COR-L47 (cell line): ENCODE data around the gene DRP2.
"Not testable (repeated sequence)": the region's sequence is repeated elsewhere in the genome, so short reads cannot be mapped to it uniquely, and the experiment has no call there.

ENCODE experiments used
- DNase-seq: peaks from one replicate; lab custom pipeline; 2025; lab: John Stamatoyannopoulos, UW

DRP2 gene, protein sequence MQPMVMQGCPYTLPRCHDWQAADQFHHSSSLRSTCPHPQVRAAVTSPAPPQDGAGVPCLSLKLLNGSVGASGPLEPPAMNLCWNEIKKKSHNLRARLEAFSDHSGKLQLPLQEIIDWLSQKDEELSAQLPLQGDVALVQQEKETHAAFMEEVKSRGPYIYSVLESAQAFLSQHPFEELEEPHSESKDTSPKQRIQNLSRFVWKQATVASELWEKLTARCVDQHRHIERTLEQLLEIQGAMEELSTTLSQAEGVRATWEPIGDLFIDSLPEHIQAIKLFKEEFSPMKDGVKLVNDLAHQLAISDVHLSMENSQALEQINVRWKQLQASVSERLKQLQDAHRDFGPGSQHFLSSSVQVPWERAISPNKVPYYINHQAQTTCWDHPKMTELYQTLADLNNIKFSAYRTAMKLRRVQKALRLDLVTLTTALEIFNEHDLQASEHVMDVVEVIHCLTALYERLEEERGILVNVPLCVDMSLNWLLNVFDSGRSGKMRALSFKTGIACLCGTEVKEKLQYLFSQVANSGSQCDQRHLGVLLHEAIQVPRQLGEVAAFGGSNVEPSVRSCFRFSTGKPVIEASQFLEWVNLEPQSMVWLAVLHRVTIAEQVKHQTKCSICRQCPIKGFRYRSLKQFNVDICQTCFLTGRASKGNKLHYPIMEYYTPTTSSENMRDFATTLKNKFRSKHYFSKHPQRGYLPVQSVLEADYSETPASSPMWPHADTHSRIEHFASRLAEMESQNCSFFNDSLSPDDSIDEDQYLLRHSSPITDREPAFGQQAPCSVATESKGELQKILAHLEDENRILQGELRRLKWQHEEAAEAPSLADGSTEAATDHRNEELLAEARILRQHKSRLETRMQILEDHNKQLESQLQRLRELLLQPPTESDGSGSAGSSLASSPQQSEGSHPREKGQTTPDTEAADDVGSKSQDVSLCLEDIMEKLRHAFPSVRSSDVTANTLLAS

DNA sequence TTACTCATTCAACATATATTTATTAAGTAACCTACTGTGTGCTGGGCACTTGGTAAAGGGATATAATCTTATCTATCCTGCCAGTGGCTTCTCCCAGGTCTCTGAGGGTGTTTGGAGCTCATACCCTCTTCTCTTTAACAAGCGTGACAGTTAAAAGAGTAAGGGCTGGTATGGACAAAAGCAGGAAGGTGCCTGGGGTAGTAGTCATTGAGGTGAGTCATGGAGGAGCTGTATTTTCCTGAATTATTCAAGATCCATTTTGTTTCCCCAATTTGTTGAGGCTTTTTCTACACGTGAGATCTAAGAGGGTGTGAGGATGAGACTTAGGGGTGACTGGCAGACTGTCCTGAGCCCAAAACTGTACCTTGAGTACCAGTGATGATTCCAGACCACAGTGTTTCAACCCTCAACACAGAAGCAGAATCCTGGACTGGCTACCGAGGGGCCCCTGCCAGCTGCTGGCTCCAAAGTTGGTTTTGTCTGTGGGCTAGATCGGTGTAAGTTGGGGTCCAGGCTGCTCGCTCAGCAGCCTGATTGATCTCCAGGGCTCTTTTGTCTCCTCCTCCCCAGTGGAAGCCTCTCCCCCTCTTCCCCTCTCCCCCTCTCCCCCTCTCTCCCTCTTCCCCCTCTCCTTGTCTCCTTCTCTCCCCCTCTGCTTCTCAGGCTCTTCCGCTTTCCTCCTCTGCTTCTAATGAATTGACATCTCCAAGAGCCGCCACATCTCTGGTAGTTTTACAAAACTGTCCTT lies at the start of gene DRP2:
DRP2 (plus strand) TSS at position 671 of the 748 bp plus-strand sequence. CDS start 11,862 bp downstream, outside the sequence.
- DNase-seq = no peak

DNA sequence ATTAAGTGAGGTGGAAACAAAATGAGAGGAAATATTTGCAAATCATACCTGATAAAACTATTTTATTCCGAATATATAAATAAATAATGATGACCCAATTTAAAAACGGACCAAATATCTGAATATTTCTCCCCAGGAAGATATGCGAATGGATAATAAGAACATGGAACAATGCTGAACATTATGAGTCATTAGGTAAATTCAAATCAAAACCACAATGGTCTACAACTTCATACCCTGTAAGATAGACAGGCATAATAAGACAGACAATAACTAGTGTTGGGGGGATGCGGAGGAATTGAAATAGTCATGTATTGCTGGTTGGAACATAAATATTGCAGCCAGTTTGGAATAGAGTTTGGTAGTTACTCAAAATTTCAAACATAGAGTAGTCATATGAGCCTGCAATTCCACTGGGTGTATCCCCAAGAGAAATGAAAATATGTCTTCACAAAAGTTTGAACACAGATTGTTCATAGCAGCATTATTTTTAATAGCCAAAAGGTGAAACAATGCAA lies 47.6 kb upstream of the DRP2 start:
- DNase-seq = no peak

DNA sequence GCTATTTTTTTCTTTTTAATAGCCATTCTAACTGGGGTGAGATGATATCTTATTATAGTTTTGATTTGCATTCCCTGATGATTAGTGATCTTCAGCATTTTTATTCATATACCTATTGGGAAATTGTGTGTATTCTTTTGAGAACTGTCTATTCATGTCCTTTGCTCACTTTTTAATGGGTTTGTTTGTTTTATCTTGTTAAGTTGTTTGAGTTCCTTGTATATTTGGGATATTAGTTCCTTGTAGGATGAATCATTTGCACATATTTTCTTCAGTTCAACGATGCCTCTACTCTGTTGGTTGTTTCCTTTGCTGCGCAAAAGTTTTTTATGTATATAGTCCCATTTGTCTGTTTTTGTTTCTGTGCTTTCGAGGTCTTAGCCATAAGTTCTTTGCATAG lies 43.1 kb upstream of the DRP2 start:
- DNase-seq = no peak

DNA sequence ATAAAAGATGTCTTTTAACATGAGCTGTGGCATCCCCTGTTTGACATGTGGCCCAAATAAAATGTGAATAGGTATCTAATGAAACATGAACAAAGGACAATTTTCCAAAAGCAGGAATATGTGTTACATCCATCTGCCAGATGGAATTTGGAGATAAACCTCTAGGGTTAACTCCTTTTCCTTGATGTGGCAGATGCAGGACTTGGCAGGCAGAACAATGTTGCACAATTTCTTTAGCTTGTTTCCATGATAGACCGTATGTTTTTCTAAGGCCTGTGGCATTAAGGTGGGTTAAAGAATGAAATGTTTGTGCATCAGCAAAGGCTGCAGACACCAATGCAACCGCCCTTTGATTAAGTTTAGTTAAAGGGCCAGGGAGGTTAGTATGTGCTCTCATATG lies 34.7 kb upstream of the DRP2 start:
- DNase-seq = not testable (repeated sequence)

DNA sequence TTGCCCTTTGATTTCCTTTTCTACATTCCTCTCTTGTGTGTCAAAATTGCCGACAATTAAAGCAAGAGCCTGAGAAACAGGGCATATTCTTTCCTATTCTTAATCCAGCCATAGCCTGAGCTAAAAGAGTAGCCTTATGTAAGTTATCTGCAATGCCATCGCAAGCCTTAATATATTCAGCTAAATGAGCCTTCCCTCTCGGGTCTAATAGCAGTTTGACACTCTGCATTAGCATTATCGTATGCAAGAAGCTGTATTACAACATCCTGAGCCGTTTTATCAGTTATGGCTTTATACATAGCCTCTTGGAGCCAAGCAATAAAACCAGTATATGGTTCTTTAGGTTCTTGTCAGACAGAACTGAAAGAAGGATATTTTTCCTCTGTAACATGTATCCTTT lies 31.6 kb upstream of the DRP2 start:
- DNase-seq = not testable (repeated sequence)

DNA sequence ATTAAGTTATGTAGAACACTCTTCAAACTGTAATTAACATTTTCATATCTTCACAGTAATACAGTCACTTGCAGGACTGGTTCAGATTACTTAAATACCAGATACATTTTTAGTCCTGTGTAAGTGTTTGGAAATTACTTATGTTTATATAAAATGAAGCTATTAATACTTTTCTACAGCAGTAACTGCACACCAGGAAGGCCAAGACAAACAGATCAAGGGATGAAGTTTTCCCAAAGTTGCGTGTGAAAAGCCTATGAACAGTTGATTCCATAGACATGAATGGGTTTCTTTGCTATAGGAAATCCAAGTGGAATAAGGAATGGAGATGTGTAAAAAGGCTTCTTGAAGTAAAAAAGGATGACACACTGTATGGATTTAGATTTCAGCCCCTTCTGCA lies 28.9 kb upstream of the DRP2 start:
- DNase-seq = no peak

DNA sequence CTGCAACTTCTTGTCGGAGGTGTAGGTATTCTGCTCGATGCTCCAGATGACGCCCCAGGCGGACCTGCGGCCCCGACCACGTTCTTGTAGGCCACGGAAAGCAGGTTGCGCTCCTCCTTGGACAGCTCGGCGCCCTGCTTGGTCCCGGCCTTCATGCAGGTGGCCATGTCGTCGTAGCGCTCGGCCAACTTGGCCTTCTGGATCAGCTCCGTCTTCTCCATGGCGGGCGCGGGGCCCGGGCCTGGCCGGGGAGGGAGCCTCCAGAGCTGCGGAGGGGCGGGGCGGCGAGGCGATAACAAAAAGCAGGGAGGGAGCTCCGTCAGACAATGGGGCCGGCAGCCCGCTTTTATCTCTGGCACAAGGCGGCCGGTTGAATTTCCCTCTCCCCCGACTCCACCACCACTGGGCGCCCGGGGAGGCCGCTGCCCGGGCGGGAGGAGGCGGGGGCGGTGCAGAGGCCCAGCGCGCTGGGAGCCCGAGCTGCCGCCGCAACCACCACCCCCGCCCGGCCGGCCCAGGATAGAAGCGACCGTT lies 28.3 kb upstream of the DRP2 start:
- no peak for DNase-seq

DNA sequence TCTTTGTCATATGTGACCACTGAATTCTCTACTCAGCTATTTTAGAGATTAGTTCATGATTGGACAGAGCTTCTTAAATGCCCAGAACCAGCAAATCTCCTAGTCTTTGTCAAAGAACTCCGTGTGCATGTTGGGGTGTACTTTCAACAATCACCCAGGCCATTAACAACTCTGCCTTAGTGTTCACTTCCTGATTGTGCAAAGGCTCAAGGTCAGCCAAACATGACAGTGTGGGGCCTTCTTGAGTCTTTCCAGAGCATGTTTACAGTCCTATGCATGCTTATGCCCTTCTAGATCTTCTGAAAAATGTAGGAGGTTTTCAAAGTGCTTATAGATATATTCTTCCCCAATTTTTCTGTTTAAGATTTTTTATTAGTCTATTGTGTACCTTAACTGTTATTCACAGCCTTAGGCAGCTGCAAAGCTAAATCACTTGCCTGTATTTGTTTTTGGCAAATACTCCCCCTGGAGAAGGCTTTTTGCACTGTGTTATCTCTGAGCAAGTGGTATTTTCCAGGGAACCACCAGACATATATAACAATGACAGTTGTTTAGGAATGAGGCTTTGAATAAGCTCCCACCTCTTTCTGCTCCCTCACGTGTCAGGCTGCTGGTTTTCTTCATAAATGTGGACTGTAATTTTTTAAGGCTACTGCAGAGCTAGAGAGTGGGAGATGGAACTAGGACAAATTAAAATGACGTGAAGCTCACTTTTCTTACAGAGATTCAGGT lies 24.0 kb upstream of the DRP2 start:
- no peak for DNase-seq

DNA sequence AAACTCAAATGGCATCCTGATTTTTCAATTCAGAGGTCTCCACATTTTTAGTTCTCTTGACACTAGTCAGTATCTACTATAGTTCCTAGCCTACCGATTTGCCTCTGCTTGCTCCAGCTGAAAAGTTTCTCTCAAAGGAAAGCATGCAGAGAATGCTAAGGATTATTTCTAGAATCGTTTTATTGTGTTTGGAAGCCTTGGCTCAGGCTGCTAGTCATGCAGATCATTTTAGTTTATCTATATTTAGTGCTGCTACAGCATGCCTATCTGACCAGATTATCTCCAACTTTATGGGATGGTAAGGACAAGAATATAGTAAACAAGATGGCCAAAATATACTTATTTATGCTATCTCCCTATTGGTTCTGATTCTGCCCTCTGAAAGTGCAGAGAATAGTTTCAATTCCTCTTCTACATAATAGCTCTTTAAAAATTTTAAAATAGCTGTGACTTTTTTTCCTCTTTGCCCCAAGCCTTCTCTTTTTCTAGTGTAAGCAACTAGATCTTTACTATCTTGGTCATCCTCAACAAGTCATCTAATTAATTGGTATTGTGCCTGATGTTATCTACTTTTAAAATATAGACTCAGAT lies 15.7 kb upstream of the DRP2 start:
- no peak for DNase-seq

DNA sequence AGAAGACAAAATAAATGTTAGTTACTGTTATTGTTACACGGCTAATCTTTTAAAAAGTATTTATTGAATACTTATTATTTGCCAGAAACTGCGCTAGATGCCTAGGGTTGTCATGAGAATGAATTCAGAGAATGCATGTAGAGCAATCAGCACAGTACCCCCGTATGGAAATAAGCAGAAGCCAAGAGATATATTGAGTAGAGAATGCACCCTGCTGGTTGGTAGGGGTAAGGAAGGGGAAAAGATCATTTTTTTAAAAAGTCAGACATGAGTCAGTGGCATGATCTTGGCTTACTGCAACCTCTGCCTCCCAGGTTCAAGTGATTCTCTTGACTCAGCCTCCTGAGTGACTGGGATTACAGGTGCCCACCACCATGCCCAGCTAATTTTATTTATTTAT lies 13.1 kb upstream of the DRP2 start:
- no peak for DNase-seq

DNA sequence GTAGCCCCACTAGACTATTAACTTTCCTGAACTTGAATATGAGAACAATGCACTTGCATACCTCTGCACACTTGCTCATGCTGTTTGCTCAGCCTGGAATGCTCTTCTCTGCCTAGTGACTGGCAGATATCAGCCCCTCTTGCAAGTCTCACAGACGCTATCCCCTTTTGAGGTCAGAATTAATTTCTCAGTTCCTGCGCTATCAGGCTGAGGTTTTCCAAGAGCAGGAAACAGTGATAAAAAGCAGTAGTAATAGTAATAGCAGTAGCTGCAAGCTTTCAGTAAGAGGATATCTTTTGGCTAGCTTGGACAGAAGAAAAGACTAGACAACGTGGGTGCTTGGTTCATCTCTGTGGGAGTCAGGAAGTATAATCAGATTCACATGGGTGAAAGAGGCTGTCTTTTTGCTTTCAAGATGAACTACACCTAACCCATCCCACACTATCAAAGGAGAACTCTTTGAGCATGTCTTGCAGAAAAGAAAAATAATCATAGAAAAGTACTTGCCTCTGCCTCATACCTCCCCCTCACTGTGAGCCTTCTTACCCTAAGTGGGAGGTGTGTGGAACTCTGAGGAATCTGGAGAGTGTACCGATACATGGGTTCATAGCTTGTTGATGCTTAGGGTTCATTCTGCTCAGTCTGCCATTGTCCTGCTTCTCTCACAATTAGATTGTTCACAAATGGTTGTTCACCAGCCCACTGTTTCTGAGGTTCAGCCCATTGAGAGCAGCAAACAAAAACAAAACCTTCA lies 11.3 kb upstream of the DRP2 start:
- DNase-seq = no peak

DNA sequence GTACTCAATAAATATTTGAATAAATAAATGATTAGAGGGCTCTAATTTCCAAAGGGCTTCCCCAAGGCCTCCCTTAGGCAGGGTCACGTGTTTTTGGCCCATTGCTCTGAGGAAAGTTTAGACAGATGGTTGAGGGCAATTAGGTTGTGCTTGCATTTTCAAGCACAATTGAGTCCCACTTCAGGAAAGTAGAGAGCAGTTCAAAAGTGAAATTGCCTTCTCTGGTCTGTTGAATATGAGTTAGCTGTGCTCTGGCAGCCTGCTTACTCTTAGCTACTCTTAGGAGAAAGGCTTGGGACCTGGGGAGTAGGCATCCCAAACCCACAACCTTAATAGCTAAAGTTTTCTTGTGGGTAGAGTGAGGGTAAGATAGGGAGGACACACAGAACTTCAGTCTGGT lies 9.0 kb upstream of the DRP2 start:
- no peak for DNase-seq

DNA sequence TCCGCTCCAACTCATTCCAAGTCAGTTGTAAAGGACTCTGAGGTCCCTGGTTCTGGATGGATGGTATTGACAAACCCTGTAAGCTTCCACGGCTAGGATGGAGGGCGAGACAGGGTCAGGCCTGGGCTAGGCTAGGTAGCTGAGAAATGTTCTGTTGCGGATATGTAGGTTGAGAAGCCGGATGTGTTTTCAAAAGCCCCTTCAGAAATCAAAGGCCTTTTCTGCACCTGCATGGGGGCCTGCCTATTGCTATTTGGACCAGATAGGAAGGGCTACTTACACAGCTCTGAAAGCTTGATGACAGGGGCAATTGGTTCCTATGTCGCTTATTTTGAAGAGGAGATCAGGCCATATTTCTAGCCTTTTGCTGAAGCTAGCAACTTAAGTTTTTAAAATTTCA lies 1.9 kb upstream of the DRP2 start:
- DNase-seq = no peak

DNA sequence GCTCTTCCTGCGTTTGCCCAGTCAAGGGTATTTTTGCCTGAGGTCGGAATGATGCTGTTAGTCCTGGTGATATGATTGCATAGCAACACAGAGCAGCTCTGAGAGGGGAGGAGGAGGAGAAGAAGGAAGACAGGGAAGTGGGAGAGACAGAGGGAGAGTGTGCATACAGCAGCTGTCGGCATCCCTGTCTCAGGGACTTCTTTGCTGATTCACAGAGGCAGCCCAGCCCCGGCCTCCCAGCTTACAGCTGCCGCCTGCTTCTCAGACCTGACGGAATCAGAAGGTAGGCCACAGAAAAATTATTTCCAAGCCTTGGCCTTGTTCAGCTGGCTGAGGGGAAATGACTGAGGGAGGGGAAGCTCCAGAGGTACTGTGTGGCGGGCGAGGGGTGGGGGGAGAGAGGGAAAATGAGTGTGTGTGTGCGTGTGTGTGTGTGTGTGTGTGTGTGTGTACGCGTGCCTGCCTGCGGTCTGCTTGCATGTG lies 319 bp downstream of the DRP2 start:
- no peak for DNase-seq

DNA sequence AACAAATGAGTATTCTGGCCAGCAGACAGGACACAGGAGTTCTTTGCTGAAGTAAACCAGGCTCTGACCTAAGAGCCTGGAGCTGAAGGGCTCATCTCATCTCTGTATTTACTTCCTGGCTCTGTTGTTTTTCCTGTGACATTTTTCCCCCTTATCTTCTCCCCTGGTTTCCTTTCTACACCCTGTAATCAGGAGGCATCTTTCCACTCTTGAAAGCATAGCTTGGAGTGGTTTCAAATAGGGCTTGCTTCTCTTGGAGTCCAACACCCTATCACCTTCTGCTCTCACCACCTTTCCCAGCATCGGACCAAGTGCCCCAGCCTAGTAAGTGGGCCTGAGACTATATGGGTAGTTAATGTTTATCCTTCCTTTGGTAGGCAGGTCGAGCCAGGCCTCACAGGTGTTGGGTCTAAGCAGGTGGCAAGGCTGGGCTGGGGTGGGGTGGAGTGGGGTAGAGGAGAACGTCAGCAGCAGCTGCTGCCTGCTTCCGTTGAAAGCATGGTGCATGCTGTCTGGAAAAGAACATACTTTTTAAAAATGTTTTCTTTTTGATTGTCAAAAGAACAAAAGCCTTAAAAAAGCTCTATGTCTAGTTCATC lies 1.2 kb downstream of the DRP2 start:
- DNase-seq = no peak

DNA sequence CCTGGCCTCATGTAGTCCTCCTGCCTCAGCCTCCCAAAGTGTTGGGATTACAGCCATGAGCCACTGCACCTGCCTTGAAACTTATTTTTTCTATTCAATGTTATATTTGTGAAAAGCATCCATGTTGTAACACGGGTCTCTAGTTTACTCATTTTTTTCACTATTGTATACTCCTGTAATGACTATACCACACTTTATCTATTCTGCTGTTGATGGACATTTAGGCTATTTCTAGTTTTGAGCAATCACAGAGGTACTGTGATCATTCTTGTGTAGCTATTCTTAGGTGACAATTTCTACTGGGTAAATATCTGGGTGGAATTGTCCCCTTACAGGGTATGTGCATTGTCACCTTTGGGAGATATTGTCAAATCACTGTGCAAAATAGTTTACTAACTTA lies 3.6 kb downstream of the DRP2 start:
- no peak for DNase-seq

DNA sequence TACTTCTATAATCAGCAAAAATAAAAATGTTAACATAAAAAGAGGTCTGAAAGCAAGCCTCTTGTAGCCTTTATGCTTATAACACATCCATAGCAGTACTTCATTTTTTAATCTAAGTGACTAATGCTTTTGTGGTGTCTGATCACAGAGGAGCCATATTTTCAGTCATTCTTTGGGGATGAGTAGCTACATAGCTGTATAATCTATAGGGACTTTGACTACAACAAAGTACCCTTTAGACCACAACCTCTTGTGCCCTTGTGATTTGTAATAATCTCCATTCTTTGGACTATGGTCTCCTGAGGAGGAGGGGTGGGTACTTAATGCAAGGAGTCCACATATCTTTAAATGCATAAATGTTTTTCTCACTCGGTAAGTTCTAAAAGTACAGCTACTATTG lies 9.6 kb downstream of the DRP2 start:
- no peak for DNase-seq

DNA sequence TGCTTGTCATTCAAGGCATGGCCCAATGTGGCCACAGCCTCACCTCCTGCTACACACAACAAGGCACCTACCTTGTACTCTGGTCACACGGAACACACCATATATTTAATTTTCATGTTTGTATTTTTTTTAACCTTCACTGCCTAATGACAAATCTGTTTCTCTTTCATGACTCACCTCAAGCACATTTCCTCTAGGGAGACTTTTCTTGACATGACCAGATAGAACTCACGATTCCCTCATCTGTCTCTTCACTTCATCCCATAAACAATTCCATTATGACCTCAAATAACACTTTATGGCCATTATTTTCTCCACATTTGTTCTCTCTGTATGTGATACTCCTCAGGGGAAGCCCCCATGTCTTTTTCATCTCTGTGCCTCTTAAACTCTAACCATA lies 11.1 kb downstream of the DRP2 start:
- DNase-seq = no peak

DNA sequence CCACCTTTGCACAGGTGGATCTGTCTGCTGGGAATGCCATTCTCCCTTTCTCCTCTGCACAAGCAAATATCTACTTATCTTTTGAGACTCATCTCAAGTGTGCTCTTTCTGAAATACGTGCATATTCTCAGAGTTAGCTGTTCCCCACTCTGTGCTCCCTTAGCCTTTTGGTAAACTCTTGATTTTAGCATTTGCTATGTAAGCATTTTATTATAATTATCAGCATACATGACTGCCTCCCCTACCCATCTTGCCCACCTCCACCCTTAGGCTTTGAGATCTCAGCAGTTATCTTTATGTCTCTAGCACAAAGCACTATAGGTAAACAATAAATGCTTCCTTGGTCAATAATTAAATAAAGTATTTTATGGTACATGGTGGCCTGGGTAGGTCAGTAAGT lies 11.5 kb downstream of the DRP2 start:
- DNase-seq = no peak
